Measurements from ENCODE around the gene GRB7.
"Not testable (repeated sequence)": the region's sequence is repeated elsewhere in the genome, so short reads cannot be mapped to it uniquely, and the experiment has no call there.

The GRB7 gene

DNA sequence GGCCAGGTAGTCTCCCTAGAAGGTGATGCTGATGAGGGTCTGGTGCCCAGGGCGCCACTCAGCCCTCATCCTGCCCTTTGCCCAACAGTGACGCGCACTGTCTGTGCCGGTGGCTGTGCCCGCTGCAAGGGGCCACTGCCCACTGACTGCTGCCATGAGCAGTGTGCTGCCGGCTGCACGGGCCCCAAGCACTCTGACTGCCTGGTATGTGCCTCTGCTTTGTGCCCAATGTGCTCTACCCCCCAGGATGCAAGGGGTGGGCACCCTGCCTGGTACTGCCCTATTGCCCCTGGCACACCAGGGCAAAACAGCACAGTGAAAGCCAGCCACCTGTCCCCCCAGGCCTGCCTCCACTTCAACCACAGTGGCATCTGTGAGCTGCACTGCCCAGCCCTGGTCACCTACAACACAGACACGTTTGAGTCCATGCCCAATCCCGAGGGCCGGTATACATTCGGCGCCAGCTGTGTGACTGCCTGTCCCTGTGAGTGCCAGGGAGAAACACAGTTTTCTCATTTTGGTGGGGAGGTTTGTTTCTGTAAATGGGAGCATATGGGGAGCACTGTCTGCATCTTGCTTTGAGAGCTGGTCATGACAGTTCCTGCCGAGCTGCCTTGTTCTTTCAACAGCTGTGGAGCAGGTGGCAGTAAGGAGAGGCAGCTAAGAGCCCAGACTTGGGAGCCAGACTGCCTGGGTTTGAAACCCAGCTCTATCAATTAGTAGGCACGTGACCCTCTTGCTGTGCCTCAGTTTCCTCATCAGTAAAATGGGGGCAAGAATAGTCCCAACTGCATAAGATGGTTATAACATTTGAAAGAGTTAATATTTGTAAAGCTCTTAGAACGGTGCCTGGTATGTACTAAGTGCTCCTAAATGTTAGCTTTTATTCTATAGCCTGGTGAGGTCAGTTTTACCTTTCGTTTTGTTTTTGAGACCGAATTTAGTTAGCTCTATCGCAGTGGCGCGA lies 27.5 kb upstream of the GRB7 start:
- DNase-seq = no peak

DNA sequence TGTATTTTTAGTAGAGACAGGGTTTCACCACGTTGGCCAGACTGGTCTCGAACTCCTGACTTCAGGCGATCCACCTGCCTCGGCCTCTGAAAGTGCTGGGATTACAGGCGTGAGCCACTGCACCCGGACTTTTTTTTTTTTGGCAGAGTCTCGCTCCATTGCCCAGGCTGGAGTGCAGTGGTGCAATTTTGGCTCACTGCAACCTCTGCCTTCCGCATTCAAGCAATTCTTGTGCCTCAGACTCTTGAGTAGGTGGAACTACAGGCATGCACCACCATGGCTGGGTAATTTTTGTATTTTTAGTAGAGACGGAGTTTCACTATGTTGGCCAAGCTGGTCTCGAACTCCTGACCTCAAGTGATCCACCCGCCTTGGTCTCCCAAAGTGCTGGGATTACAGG lies 26.7 kb upstream of the GRB7 start:
- not testable (repeated sequence) for DNase-seq

DNA sequence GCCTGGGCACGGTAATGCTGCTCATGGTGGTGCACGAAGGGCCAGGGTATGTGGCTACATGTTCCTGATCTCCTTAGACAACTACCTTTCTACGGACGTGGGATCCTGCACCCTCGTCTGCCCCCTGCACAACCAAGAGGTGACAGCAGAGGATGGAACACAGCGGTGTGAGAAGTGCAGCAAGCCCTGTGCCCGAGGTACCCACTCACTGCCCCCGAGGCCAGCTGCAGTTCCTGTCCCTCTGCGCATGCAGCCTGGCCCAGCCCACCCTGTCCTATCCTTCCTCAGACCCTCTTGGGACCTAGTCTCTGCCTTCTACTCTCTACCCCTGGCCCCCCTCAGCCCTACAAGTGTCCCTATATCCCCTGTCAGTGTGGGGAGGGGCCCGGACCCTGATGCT lies 25.9 kb upstream of the GRB7 start:
- DNase-seq = no peak

DNA sequence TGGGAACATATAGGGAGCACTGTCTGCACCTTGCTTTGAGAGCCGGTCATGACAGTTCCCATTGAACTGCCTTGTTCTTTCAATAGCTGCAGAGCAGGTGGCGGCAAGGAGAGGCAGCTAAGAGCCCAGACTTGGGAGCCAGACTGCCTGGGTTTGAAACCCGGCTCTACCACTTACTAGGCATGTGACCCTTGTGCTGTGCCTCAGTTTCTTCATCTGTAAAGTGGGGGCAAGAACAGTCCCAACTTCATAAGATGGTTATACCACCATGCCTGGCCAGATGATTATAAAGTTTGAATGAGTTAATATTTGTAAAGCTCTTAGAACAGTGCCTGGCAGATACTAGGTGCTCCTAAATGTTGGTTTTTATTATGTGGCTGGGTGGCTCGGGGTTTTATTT lies 23.5 kb upstream of the GRB7 start:
- no peak for DNase-seq

DNA sequence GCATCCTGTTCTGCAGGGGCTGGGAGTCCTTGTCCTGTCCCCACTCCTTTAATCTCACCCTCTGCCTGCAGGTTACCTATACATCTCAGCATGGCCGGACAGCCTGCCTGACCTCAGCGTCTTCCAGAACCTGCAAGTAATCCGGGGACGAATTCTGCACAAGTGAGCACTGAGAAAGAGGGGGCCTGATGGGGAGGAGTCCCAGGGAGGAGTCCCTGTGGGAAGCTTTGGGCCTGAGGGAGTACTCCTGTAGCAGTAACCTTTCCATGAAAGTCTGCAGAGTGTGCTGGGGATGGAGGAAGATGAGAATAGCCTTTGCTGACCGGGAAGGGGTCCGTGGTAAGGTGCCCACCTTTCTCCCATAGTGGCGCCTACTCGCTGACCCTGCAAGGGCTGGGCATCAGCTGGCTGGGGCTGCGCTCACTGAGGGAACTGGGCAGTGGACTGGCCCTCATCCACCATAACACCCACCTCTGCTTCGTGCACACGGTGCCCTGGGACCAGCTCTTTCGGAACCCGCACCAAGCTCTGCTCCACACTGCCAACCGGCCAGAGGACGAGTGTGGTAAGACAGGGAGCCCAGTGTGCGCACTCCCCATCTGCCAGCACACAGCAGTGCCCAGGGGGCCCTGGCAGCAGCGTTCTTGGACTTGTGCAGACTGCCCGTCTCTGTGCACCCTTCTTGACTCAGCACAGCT lies 22.2 kb upstream of the GRB7 start:
- no peak for DNase-seq

DNA sequence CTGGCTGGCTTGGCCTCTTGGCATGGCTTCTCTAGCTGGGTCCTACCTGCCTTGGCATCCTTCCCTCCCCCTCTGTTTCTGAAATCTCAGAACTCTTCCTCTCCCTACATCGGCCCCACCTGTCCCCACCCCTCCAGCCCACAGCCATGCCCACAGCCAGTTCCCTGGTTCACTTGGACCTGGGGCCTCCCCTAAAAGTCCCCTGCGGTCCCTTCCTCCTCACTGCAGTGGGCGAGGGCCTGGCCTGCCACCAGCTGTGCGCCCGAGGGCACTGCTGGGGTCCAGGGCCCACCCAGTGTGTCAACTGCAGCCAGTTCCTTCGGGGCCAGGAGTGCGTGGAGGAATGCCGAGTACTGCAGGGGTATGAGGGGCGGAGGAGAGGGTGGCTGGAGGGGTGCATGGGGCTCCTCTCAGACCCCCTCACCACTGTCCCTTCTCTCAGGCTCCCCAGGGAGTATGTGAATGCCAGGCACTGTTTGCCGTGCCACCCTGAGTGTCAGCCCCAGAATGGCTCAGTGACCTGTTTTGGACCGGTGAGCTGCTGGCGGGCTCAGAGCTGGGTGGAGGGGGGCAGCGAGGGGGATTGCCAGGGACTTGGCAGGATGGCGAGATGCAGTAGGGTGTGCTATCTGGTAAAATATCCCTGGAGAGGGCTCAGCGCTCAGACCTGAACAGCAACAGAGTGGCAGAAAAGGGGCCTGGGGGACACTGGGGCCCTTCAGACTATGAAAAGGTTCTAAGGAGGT lies 21.5 kb upstream of the GRB7 start:
- no peak for DNase-seq

DNA sequence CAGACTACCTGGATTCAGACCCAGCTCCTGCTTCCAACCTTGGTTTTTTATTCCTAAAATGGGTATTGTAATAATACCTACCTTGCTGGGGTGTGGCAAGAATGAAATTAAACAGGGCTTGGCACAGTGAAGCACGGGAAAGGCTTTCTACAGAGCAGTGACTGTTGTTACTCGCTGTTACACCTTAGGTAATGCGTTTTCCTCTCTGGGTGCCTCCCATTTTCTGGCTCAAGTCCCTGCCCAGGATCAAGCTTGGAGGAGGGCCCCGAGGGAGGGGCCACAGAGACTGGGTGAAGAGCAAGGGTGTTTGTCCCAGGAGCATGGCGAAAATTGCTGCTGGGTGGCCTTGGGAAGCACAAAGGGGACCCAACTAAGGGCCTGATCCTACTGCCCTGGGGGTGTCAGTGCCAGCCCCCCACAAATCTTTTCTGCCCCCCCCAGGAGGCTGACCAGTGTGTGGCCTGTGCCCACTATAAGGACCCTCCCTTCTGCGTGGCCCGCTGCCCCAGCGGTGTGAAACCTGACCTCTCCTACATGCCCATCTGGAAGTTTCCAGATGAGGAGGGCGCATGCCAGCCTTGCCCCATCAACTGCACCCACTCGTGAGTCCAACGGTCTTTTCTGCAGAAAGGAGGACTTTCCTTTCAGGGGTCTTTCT lies 20.7 kb upstream of the GRB7 start:
- DNase-seq = no peak

DNA sequence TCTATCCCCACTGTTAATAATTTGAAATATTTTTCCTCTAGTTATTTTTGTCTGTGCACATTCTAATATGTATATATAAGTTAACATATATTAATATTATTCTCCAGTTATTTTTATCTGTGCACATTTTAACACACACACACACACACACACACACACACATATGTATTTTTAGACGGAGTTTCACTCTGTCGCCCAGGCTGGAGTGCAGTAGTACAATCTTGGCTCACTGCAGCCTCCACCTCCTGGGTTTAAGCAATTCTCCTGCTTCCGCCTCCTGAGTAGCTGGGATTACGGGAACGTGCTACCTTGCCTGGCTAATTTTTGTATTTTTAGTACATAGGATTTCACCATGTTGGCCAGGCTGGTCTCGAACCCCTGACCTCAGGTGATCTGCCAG lies 20.1 kb upstream of the GRB7 start:
- no peak for DNase-seq

DNA sequence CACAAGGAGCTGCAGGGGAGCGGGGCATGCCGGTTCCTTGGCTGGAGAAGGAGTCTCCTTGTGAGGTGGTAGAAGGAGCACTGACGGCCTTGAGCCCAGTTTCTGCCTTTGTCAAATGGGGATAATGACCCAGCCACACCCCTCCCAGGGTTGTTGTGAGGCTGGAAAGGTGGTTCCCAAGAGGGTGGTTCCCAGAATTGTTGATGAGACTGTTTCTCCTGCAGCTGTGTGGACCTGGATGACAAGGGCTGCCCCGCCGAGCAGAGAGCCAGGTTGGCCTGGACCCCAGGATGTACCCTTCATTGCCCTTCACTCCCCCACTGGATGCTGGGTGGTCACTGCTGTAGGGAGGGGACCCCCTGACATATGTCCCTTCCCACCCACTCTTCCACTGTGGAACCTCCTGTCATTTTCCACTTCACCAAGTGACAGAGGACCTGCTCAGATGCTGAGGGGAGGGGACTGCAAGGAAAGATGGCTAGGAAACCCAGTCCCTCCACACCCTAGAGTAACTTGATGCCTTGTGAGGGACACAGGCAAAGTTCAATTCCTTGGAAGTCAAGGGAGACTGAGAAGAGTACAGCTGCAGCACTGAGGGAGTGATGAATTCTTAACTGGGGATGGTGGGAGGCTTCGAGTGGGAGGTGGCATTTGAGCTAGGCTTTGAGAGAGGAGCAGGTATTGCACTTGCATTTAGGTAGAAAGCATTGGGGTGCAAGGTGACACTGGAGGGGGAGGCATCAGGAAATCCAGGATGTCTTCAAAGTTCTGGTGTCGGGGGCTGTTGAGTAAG lies 18.0 kb upstream of the GRB7 start:
- DNase-seq = no peak

DNA sequence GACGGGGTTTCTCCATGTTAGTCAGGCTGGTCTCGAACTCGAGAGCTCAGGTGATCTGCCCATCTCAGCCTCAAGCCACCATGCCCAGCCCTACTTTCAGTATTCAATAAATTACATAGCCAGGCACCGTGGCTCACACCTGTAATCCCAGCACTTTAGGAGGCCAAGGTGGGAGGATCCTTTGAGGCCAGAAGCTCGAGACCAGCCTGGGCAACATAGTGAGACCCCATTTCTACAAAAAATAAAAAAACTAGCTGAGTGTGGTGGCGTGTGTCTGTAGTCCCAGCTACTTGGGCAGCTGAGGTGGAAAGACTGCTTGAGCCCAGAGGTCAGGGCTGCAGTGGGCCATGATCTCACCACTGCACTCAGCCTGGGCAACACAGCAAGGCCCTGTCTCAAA lies 15.6 kb upstream of the GRB7 start:
- DNase-seq = no peak

DNA sequence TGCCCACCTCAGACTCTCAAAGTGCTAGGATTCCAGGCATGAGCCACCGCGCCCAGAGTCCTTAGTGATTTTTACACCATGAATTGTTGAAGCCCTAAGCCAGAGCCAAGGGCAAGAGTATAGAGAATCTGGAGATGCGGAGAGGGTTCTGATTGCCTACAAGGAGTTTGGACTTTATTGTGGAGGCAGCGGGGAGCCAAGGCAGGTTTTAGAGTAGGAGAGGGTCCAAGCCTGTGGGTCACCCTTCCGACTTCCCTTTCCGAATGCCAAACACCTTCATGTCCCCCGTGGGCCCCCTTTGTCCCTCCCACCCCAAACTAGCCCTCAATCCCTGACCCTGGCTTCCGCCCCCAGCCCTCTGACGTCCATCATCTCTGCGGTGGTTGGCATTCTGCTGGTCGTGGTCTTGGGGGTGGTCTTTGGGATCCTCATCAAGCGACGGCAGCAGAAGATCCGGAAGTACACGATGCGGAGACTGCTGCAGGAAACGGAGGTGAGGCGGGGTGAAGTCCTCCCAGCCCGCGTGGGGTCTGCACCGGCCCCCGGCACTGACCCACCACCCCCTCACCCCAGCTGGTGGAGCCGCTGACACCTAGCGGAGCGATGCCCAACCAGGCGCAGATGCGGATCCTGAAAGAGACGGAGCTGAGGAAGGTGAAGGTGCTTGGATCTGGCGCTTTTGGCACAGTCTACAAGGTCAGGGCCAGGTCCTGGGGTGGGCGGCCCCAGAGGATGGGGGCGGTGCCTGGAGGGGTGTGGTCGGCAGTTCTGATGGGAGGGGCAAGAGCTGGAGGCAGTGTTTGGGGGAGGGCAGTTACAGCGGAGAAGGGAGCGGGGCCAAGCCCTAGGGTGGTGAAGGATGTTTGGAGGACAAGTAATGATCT lies 14.5 kb upstream of the GRB7 start:
- DNase-seq = no peak

DNA sequence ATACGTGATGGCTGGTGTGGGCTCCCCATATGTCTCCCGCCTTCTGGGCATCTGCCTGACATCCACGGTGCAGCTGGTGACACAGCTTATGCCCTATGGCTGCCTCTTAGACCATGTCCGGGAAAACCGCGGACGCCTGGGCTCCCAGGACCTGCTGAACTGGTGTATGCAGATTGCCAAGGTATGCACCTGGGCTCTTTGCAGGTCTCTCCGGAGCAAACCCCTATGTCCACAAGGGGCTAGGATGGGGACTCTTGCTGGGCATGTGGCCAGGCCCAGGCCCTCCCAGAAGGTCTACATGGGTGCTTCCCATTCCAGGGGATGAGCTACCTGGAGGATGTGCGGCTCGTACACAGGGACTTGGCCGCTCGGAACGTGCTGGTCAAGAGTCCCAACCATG lies 13.0 kb upstream of the GRB7 start:
- no peak for DNase-seq

DNA sequence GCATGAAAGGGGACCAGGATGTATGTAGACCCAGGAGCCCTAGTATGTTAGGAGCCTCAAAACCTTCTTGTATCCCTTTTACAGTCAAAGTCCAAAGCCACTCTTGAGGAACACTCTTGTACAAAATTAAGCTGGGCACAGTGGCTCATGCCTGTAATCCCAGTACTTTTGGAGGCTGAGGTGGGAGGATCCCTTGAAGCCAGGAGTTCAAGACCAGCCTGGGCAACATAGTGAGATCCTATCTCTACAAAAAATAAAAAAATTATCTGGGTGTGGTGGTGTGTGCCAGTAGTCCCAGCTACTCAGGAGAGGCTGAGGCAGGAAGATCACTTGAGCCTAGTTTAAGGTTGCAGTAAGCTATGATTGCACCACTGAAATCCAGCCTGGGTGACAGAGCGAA lies 11.8 kb upstream of the GRB7 start:
- not testable (repeated sequence) for DNase-seq

DNA sequence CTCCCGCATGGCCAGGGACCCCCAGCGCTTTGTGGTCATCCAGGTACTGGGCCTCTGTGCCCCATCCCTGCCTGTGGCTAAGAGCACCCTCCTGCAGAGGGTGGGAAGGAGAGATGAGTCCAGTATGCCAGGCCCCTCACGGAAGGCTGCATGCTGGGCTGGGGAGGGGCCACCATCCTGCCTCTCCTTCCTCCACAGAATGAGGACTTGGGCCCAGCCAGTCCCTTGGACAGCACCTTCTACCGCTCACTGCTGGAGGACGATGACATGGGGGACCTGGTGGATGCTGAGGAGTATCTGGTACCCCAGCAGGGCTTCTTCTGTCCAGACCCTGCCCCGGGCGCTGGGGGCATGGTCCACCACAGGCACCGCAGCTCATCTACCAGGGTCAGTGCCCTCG lies 11.1 kb upstream of the GRB7 start:
- no peak for DNase-seq

DNA sequence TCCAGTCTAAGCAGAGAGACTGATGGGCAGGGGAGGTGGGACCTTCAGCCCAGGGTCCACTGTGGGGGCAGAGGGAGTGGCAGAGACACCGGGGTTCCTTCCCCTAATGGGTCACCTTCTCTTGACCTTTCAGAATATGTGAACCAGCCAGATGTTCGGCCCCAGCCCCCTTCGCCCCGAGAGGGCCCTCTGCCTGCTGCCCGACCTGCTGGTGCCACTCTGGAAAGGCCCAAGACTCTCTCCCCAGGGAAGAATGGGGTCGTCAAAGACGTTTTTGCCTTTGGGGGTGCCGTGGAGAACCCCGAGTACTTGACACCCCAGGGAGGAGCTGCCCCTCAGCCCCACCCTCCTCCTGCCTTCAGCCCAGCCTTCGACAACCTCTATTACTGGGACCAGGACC lies 10.2 kb upstream of the GRB7 start:
- no peak for DNase-seq

DNA sequence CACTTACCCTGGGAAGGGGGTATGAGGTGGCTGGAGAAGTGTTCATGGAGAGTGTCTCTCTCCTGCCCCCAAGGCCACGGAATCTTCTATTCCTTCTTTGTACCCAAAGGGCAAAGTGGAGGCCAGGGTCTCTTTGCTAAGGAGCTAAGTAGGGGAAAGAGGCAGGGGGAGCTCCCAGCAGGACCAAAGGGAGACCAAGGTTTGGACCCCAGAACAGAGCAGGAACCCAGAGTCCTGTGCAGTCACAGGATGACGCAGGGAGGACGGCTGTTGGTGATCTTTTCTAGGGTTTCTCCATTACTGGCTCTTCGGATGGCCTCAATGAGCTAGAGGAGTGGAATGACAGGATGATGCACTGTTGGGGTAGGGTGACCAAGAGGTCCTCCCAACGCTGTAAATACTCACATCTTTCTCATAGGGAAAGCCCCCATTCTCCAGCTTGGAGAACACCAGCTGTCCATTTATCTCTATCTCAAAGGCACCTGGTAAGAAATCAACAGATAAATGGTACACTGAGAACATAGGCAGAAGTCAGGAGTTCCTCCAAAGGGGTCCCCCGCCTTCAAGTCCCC lies 8.4 kb upstream of the GRB7 start:
- no peak for DNase-seq

DNA sequence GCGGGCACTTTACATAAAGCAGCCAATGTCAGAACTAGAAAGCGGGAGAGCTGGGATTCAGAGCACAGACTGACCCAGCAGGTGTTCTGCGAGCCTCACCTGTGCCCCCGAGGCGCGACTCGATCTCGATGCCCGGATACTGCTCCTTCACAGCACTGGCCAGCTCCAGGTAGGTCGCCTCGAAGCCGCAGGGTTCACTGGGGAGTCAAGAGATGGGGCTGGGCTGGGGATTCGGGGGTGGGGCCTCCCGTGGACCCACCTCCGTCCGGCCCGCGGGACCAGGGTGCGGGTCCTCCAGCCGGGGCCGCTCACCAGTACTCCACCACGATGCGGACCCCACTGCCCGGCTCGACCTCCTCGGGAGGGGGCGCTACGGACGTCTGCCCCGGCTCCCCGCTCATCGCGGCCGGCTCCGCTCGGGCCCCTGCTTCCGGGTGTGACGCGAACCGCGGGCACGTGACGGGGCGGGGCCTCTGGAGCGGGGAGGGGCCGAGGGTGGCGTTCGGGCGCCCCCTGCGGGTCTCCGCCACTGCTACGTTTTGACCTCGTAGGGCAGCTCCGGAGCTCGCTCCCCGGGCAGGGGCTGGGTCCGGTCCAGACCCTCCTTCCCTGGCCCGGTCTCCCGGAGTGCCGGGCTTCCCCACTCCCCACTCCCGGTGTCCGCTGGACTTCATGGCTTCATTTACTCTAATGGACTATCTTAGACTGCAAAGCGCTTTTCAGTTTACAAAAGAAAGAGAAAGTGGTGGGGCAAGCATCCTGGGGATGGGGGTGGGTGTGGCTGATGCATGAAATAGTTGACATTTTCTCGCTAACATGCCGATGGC lies 7.4 kb upstream of the GRB7 start, which contains the start of gene MIEN1:
Gene MIEN1 (minus strand): TSS at position 438 of the 827 bp plus-strand sequence. CDS start 37 bp downstream, at position 401.
- DNase-seq = peak; percentile 86

DNA sequence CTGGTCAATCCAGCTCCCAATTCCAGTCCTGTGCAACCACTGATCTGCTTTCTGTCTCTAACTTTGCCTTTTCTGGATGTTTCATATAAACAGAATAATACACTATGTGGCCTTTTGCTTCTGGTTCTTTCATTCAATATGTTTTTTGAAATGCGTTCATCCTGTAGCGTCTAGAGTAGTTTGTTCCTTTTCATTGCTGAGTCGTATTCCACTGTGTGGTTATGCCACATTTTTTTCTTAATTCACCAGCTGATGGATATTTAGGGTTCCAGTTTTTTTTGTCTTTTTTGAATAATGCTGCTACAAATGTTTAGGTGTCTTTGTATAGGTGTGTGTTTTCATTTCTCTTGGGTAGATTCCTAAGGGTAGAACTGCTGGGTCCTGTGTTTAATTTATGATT lies 5.2 kb upstream of the GRB7 start:
- no peak for DNase-seq

DNA sequence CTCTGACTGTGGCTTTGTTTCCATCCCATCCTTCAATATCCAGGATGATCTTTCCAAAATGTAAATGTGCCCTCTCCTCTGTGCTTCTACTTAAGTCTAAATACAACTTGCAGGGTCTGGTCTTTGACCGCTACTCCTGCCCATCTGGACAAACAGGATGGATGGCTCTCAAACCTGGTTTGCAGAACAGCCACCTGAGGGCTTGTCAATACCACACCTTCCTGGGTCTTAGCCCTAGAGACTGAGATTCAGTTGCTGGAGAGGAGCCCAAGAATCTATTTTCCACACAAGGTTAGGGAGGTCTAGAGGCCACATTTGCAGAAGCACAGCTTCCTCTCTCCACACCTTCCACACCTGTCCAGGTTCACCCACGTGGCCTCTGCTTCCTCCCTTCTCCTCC lies 1.9 kb upstream of the GRB7 start:
- no peak for DNase-seq
